ENCODE results near the gene TRABD.

Gene TRABD

DNA sequence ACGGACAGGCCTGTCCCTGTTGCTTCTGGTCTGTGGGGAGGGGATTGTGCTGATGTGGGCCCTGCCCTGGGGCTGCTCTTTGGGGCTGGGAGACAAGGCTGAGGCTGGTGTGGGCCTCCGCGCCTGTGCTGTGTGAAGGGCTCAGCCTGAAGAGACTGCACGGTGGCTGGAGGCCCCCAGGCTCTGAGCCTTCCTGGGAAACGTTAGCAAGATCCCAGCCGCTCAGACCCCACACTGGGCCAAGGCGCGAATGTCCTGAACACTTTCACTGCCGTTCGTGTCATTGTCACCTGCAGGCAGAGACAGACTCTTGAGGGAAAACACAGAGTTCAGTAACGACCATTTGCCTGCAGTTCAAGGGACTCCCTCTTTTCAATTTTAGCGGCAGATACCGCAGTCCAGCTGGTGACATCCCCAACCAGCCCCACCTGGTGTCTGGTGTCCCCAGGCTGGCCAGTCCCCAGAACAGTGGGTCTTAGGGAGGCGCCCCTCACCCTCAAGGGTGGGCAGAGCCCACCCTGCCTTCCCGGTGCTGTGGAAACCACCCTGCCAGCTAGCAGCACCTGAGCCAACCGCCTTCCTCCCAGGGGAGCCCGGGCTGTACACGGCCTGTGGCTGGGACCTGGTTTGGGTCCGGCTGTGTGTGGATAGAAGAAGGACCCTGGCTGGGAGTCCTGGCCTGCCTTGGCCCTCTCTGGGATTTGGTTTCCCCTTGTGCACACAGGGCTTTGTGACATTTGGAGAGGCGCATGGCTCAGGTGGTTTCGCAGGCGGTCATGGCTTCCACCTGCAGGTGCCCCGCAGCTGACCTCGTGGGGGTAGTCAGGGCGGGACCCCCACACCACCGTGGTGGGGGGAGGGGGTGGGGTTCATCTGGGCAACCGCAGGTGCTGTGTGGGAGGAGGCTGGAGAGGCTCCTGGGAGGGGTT lies 9.5 kb upstream of the TRABD start:
- no peak overlapping the region for H3K9ac ChIP-seq (ENCODE audit: low read depth, low read length)

DNA sequence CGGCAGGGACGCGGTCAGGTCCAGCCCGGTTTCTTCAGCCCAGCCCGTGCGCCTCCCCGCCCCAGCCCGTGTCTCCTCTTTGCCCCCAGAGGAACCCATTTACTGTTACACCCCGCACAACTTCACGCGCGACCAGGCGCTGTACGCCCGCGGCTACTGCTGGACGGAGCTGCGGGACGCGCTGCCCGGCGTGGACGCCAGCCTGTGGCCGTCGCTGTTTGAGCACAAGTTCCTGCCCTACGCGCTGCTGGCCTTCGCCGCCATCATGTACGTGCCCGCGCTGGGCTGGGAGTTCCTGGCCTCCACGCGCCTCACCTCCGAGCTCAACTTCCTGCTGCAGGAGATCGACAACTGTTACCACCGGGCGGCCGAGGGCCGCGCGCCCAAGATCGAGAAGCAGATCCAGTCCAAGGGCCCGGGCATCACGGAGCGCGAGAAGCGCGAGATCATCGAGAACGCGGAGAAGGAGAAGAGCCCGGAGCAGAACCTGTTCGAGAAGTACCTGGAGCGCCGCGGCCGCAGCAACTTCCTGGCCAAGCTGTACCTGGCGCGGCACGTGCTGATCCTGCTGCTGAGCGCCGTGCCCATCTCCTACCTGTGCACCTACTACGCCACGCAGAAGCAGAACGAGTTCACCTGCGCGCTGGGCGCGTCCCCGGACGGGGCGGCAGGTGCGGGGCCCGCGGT lies 8.7 kb upstream of the TRABD start:
- H4K20me1 ChIP-seq (ENCODE audit: insufficient read depth, low read length): no peaks in the 10 kb centered on the region

More for the DNA sequence above, 9.5 kb upstream of the TRABD start:
- no peak overlapping the region for H3K4me2 ChIP-seq (ENCODE audit: insufficient read depth, low read length)
- DNase-seq: no peak
- H3K36me3 ChIP-seq (ENCODE audit: insufficient read depth, low read length): no peaks in the 10 kb centered on the region
- H3K27me3 ChIP-seq (ENCODE audit: insufficient read depth, low read length, poor library complexity): peaks cover 8% of the 10 kb centered on the region
- TF ChIP-seq EZH2 (IDR thresholded peaks at IDR 0.05; ENCODE audit: borderline replicate concordance, low read depth, low read length, severe bottlenecking): no peak
- TF ChIP-seq, protein P1, sequence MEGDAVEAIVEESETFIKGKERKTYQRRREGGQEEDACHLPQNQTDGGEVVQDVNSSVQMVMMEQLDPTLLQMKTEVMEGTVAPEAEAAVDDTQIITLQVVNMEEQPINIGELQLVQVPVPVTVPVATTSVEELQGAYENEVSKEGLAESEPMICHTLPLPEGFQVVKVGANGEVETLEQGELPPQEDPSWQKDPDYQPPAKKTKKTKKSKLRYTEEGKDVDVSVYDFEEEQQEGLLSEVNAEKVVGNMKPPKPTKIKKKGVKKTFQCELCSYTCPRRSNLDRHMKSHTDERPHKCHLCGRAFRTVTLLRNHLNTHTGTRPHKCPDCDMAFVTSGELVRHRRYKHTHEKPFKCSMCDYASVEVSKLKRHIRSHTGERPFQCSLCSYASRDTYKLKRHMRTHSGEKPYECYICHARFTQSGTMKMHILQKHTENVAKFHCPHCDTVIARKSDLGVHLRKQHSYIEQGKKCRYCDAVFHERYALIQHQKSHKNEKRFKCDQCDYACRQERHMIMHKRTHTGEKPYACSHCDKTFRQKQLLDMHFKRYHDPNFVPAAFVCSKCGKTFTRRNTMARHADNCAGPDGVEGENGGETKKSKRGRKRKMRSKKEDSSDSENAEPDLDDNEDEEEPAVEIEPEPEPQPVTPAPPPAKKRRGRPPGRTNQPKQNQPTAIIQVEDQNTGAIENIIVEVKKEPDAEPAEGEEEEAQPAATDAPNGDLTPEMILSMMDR (IDR thresholded peaks at IDR 0.05; ENCODE audit: borderline replicate concordance, extremely low read depth, low read length, poor library complexity, severe bottlenecking): no peak
- H3K27ac ChIP-seq (ENCODE audit: low read length): no peak overlapping the region
- no peaks in the 10 kb centered on the region for H3K9me3 ChIP-seq (ENCODE audit: insufficient read depth, low read length, severe bottlenecking)
- no peaks in the 10 kb centered on the region for H3K79me2 ChIP-seq (ENCODE audit: insufficient read depth, low read length)
- no peak overlapping the region for H3K4me3 ChIP-seq (ENCODE audit: low read depth in 1 of 2, low read length in 2 of 2)
- H4K20me1 ChIP-seq (ENCODE audit: insufficient read depth, low read length): no peaks in the 10 kb centered on the region
- no peak overlapping the region for H2AFZ ChIP-seq (ENCODE audit: low read depth, low read length)
- ATAC-seq (ENCODE audit: insufficient read depth, low read depth): no peak
- H3K4me1 ChIP-seq (ENCODE audit: insufficient read depth, low read length): no peaks in the 10 kb centered on the region

DNA sequence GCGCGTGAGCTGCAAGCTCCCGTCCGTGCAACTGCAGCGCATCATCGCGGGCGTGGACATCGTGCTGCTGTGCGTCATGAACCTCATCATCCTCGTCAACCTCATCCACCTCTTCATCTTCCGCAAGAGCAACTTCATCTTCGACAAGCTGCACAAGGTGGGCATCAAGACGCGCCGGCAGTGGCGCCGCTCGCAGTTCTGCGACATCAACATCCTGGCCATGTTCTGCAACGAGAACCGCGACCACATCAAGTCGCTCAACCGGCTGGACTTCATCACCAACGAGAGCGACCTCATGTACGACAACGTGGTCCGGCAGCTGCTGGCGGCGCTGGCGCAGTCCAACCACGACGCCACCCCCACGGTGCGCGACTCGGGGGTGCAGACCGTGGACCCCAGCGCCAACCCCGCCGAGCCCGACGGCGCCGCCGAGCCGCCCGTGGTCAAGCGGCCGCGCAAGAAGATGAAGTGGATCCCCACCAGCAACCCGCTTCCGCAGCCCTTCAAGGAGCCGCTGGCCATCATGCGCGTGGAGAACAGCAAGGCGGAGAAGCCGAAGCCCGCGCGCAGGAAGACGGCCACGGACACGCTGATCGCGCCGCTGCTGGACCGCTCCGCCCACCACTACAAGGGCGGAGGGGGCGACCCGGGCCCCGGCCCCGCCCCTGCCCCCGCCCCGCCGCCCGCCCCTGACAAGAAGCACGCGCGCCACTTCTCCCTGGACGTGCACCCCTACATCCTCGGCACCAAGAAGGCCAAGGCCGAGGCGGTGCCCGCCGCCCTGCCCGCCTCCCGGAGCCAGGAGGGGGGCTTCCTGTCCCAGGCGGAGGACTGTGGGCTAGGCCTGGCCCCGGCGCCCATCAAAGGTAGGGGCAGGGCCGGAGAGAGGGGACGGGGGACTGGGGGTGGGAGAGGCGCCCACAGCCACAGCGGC lies 7.9 kb upstream of the TRABD start:
- no peaks in the 10 kb centered on the region for H4K20me1 ChIP-seq (ENCODE audit: insufficient read depth, low read length)
- H3K9me3 ChIP-seq (ENCODE audit: insufficient read depth, low read length, severe bottlenecking): no peaks in the 10 kb centered on the region
- H3K79me2 ChIP-seq (ENCODE audit: insufficient read depth, low read length): no peaks in the 10 kb centered on the region
- no peak overlapping the region for H3K4me2 ChIP-seq (ENCODE audit: insufficient read depth, low read length)
- no peaks in the 10 kb centered on the region for H3K36me3 ChIP-seq (ENCODE audit: insufficient read depth, low read length)
- H3K27ac ChIP-seq (ENCODE audit: low read length): no peak overlapping the region
- TF ChIP-seq, protein P1 (IDR thresholded peaks at IDR 0.05; ENCODE audit: borderline replicate concordance, extremely low read depth, low read length, poor library complexity, severe bottlenecking): no peak
- TF ChIP-seq EZH2 (IDR thresholded peaks at IDR 0.05; ENCODE audit: borderline replicate concordance, low read depth, low read length, severe bottlenecking): no peak
- DNase-seq (no peak), ATAC-seq (ENCODE audit: insufficient read depth, low read depth) (no peak)
- H3K4me1 ChIP-seq (ENCODE audit: insufficient read depth, low read length): no peaks in the 10 kb centered on the region
- no peak overlapping the region for H3K9ac ChIP-seq (ENCODE audit: low read depth, low read length)
- H2AFZ ChIP-seq (ENCODE audit: low read depth, low read length): no peak overlapping the region
- H3K27me3 ChIP-seq (ENCODE audit: insufficient read depth, low read length, poor library complexity): peaks cover 8% of the 10 kb centered on the region
- H3K4me3 ChIP-seq (ENCODE audit: low read depth in 1 of 2, low read length in 2 of 2): no peak overlapping the region

More for the DNA sequence above, 8.7 kb upstream of the TRABD start:
- Histone ChIP-seq H3K4me1 (ENCODE audit: insufficient read depth, low read length) (no peaks in the 10 kb centered on the region), H3K4me3 (ENCODE audit: low read depth in 1 of 2, low read length in 2 of 2) (no peak overlapping the region), H2AFZ (ENCODE audit: low read depth, low read length) (no peak overlapping the region), H3K79me2 (ENCODE audit: insufficient read depth, low read length) (no peaks in the 10 kb centered on the region), H3K27me3 (ENCODE audit: insufficient read depth, low read length, poor library complexity) (peaks cover 8% of the 10 kb centered on the region), H3K9ac (ENCODE audit: low read depth, low read length) (no peak overlapping the region), H3K36me3 (ENCODE audit: insufficient read depth, low read length) (no peaks in the 10 kb centered on the region), H3K9me3 (ENCODE audit: insufficient read depth, low read length, severe bottlenecking) (no peaks in the 10 kb centered on the region), H3K27ac (ENCODE audit: low read length) (no peak overlapping the region), H3K4me2 (ENCODE audit: insufficient read depth, low read length) (no peak overlapping the region)
- DNase-seq (no peak), ATAC-seq (ENCODE audit: insufficient read depth, low read depth) (no peak)
- TF ChIP-seq, protein P1 (IDR thresholded peaks at IDR 0.05; ENCODE audit: borderline replicate concordance, extremely low read depth, low read length, poor library complexity, severe bottlenecking): no peak
- TF ChIP-seq EZH2 (IDR thresholded peaks at IDR 0.05; ENCODE audit: borderline replicate concordance, low read depth, low read length, severe bottlenecking): no peak
